Body of pancreas (tissue), 4 donors: ENCODE measurements around the gene SUGP2. TPM values are rescaled to one million over a fixed set of nuclear protein-coding genes. Genes with fewer than 3 reads are reported as not detected.

ENCODE experiments used
- ATAC-seq: fragments of 150-250 bp; one replicate; pipeline ENCODE4 v1.9.1; 2016
- DNase-seq, 4 donors: peaks; one replicate each; pipeline ENCODE4 v3.0.0-alpha.2; 2019
- H3K27ac ChIP-seq, 4 donors: fragments of 200-600 bp; sonication (generic); 1 replicate in 3 of 4; 2 replicates in 1 of 4; pipeline versions ENCODE4 v1.5.1 to v1.6.1; 2016 to 2019; ENCODE audit warnings: mild to moderate bottlenecking in 1 of 4, mixed read lengths in 1 of 4, moderate library complexity in 1 of 4
- H3K27me3 ChIP-seq, 2 donors: fragments of 200-600 bp; sonication (generic); one replicate each; pipeline ENCODE4 v1.6.0; 2016; ENCODE audit warnings: mild to moderate bottlenecking in 1 of 2
- H3K36me3 ChIP-seq, 2 donors: fragments of 200-600 bp; sonication (generic); replicated peaks in 1 of 2; 2 replicates each; pipeline ENCODE4 v1.5.1; 2016; ENCODE audit warnings: low read depth in 2 of 2; ENCODE audit not compliant: insufficient read depth in 1 of 2
- H3K4me1 ChIP-seq: fragments of 200-600 bp; sonication (generic); one replicate; pipeline ENCODE4 v1.6.0; 2016
- H3K4me3 ChIP-seq, 2 donors: fragments of 200-600 bp; sonication (generic); 1 replicate in 1 of 2; 2 replicates in 1 of 2; pipeline ENCODE4 v1.5.1; 2016 to 2019
- H3K9me3 ChIP-seq, 3 donors: fragments of 200-600 bp; sonication (generic); 1 replicate in 2 of 3; 2 replicates in 1 of 3; pipeline ENCODE4 v1.5.1; 2016
- CTCF ChIP-seq, 7 experiments: fragments of 450-650 bp in 4 of 7; fragments of 200-600 bp in 3 of 7; sonication (generic) in 3 of 7; IDR thresholded peaks; one replicate each; pipeline ENCODE4 v1.5.1; 2016 to 2019; ENCODE audit warnings: antibody characterized with exemption in 7 of 7
- POLR2A ChIP-seq, 3 donors: fragments of 450-650 bp; IDR thresholded peaks; one replicate each; pipeline ENCODE4 v1.6.1; 2016; ENCODE audit warnings: antibody characterized with exemption in 3 of 3, mild to moderate bottlenecking in 2 of 3
- WGBS, 2 donors: methylation state at CpG; one replicate each; pipeline ENCODE4 v1.1.5; 2017; 5-methylcytosine and 5-hydroxymethylcytosine counted together
- intact Hi-C: fragments of 100-400 bp; cut with DNase I; formaldehyde crosslinking; loops from one replicate; pipeline ENCODE4 v1.15.1; 2023
- total RNA-seq, 2 donors: library from RNA; depleted of rRNA; stranded (reverse); fragments of >200 nt; gene quantifications; one replicate each; pipeline ENCODE4 v1.1.0, GENCODE V29; 2016

The SUGP2 gene
- total RNA-seq, 2 donors from 2014 or later, result 22.1 to 115 TPM

- TF ChIP-seq POLR2A (IDR thresholded peaks at IDR 0.05), result peak in 2 of 3 donors; percentile 48 to 65
- TF ChIP-seq CTCF (IDR thresholded peaks at IDR 0.05), result peak in 1 of 7 experiments; percentile 5
- no peaks in the 10 kb centered on the region for H3K9me3 ChIP-seq
- H3K27me3 ChIP-seq, result no peaks in the 10 kb centered on the region
- H3K36me3 ChIP-seq, result no peaks in the 10 kb centered on the region
- ATAC-seq, result peak; percentile 96
- 3 to 14% methylated on average over 17 to 73 of the region's 77 CpGs for WGBS, 2 donors
- intact Hi-C loops, result no loop called here
- DNase-seq, result peak; percentile 99 to 100 (median 100)
- H3K4me1 ChIP-seq, result peaks cover 31% of the 10 kb centered on the region
- peak within 1 kb of the TSS; percentile 46 to 84 (median 62) for H3K27ac ChIP-seq
- peak within 1 kb of the TSS; percentile 35 to 50 for H3K4me3 ChIP-seq
Measured at GRCh38 chr19:19063183-19064097, 30.1 kb upstream of the SUGP2 start, which contains the start of gene SLC25A42. TSS of gene SLC25A42 (plus strand) at chr19:19063994. CDS start at chr19:19096125, 32,131 bp downstream.

GRCh38 chr19:19062454-19063182 lies 29.3 kb upstream of the SUGP2 start:
- Histone ChIP-seq H3K27ac (peak overlapping the region in 3 of 4 donors; percentile 54 to 84 (median 64)), H3K9me3 (no peaks in the 10 kb centered on the region), H3K4me3 (no peak overlapping the region), H3K36me3 (no peaks in the 10 kb centered on the region), H3K27me3 (no peaks in the 10 kb centered on the region), H3K4me1 (peaks cover 31% of the 10 kb centered on the region)
- ATAC-seq (no peak), DNase-seq (no peak)
- intact Hi-C loops, result no loop called here
- WGBS, 2 donors, result 62 to 81% methylated on average over 2 to 4 of the region's 4 CpGs
- TF ChIP-seq POLR2A (IDR thresholded peaks at IDR 0.05) (no peak), CTCF (IDR thresholded peaks at IDR 0.05) (no peak)

- H3K4me3 ChIP-seq, result no peak overlapping the region
- 74 to 100% methylated on average over 3 to 7 of the region's 8 CpGs for WGBS, 2 donors
- H3K27me3 ChIP-seq, result no peaks in the 10 kb centered on the region
- ATAC-seq, result no peak
- H3K9me3 ChIP-seq, result no peaks in the 10 kb centered on the region
- peak overlapping the region in 3 of 4 donors; percentile 23 to 84 (median 41) for H3K27ac ChIP-seq
- H3K4me1 ChIP-seq, result peaks cover 31% of the 10 kb centered on the region
- intact Hi-C loops, result no loop called here
- no peaks in the 10 kb centered on the region for H3K36me3 ChIP-seq
- TF ChIP-seq CTCF (IDR thresholded peaks at IDR 0.05), result no peak
- TF ChIP-seq POLR2A (IDR thresholded peaks at IDR 0.05), result no peak
- peak; percentile 21 to 63 (median 41) for DNase-seq
Measured at GRCh38 chr19:19061506-19061905, 28.2 kb upstream of the SUGP2 start.

GRCh38 chr19:19059837-19060611 lies 26.7 kb upstream of the SUGP2 start:
- Histone ChIP-seq H3K4me1 (peaks cover 27% of the 10 kb centered on the region), H3K36me3 (no peaks in the 10 kb centered on the region), H3K27me3 (no peaks in the 10 kb centered on the region), H3K27ac (no peak overlapping the region), H3K9me3 (no peaks in the 10 kb centered on the region), H3K4me3 (no peak overlapping the region)
- TF ChIP-seq POLR2A (IDR thresholded peaks at IDR 0.05), result no peak
- no peak for TF ChIP-seq CTCF (IDR thresholded peaks at IDR 0.05)
- ATAC-seq, result no peak
- peak in 1 of 4 donors; percentile 24 for DNase-seq
- 84 to 85% methylated on average over 12 of the region's 12 CpGs for WGBS, 2 donors
- intact Hi-C loops, result loop anchor here (10.0 kb wide), 1 partner anchor 75 kb away; the partner anchor contains the start of gene TMEM161A
